Stimulated activated naive CD4-positive, alpha-beta T cell treated with Interleukin-2 at 50 U/mL for 16 hours (primary cell): ENCODE measurements around the gene NAPSA.

ENCODE experiments used
- DNase-seq: peaks from one replicate; lab custom pipeline; 2025; lab: John Stamatoyannopoulos, UW

NAPSA gene

DNA sequence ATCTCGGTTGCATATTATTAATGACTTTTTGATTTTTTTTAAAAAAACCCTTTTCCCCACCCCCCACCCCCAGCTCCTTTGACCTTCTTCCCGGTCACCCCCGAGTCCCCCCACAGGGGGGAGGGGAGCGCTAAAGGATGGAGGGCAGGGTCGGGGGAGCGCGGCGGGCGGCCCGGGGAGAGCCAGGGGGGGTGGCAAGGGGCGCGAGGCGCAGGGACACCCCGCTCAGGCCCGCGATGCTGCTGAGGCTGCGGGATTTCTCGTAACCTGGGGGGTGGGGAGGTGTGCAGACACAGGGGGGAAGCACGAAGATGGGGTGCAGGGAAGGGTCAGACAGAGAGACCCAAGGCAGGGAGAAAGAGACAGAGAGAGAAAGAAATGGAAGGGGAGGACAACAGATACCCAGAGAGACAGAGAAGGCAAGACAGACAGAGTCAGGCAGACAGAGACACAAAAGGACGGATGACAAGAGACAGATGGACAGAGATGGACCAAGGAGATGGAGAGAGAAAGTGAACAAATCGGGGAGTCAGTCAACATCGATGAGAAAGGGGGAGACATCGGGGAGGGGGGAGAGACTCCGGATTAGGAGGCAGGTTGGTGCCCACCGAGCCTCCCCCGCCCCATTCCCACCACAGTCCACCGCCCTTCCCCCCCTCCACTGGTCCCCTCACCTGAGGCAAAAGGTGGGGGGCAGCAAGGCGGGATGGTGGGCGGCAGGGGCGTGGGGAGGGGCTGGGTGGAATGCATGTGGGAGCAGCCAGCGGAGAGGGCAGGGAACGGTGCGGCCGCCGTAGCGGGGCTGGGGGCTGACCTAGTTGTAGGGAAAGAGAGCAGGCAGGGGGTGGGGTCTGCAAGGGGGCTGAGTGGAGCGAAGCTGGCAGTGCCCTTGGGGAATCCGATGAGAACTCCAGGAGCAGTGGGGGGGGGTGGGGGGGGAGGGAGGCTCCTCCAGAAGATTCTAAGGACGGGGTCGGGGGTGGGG, 50.4 kb downstream of the NAPSA start:
- DNase-seq = no peak

DNA sequence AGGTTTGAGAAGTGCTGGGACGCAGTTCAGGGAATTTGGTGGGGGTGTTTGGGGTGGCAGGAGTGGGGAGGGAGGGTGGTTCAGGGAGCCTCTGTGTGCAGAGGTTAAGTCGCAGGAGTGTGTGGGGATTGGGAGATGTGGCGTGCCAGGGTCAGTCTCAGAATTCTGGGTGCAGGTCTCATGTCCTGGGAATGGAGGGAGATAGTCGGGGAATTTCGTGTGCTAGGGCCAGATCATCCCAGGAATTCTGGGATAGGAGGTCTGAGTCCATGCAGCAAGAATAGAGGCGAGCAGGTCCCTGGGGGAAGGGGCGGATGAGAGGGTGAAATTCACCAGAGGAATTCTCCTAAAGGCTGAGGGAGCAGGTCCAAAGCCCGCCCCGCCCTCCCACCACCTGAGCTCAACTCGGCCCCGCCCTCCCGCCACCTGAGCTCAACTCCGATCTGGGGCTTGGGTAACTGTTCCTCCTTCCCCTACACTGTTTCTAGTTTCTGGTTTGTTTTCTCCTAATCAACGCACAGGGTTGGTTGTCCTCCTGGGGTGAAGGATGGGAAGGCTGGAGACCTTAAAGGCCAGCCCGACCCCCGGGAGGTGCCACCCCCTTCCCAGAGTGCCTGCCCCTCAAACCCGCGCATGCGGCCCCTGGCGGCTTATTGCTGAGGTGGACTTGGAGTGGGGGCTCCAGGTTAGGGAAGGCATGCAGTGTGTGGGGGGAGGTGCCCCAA, 51.5 kb downstream of the NAPSA start:
- DNase-seq = no peak

DNA sequence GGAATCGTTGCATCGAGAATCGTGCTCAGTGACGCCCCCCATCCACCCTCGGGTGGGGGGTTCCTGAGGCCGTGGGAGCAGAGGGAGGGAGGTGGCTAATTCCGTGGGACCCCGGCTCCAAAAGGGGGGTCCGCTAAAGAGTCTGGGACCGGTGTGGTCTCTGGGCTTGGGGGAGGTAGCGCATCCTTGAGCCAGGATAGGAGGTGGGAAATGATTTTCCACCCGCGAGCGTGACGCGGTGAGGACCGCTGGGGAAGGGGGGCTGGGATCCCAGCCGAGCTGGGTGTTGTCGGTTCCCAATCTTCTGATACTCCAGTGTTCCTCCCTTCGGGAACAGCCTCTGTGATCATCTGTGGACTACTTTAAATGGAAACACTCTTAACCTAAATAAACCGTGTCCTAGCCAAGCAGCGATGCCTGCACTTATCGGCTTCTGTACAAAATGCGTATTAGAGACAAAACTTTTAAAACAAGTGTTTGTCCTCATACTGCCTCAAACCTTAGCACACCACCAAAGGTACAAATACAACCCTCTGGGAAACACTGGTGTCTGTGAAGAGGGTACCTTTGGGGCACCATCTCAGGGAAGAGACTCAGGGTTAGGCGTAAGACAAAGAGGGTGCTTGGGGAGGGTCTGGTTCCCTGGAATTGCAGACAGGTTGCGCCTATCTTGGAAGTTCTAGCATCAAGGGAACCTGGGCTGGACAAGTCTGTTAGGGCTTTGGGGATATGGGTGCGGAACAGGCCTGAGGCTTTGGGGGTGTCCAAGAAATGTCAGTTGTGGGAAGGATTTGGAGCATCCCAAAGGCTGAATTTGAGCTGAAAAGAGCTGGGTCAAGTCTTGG, 52.2 kb downstream of the NAPSA start:
- DNase-seq = no peak

DNA sequence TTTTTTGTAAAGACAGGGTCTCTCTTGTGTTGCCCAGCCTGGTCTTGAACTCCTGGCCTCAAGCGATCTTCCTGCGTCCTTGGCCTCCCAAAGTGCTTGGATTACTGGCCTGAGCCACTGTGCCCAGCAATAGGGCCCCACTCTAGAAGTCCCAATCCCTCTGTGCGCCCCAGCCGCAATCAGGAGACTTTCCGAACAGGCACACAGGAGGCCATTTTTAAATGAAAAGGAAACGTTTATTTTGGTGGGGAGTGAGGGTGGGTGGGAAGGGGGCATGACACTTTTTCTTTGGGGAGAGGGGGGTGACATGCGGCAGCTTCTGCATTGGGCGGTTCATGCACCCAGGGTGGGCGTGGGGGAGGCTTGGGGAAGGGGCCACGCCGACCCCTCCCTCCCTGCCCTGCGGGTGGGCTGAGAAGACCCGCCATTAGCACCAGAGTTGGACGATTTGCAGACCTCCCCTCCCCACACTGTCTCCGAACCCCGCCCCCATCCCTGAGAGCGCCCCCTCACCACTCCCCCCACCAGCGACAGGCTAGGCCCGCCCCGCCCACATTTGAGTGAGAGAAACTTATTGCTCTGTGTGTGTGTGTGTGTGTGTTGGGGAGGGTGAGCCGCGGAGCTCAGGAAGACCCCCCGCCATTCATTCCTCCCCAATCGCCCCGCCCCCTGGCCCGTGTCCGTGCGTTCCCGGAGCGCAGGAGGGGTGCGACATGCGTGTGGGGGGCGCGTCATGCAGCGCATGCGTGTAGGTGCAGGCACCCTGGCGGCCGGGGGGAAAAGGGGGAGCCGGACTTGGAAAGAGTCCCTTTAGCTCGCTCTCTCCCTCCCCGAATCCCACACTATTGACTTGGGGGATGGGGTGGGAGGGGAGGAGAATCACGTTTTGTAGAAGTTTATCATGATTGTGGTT, 53.5 kb downstream of the NAPSA start:
- DNase-seq = no peak

DNA sequence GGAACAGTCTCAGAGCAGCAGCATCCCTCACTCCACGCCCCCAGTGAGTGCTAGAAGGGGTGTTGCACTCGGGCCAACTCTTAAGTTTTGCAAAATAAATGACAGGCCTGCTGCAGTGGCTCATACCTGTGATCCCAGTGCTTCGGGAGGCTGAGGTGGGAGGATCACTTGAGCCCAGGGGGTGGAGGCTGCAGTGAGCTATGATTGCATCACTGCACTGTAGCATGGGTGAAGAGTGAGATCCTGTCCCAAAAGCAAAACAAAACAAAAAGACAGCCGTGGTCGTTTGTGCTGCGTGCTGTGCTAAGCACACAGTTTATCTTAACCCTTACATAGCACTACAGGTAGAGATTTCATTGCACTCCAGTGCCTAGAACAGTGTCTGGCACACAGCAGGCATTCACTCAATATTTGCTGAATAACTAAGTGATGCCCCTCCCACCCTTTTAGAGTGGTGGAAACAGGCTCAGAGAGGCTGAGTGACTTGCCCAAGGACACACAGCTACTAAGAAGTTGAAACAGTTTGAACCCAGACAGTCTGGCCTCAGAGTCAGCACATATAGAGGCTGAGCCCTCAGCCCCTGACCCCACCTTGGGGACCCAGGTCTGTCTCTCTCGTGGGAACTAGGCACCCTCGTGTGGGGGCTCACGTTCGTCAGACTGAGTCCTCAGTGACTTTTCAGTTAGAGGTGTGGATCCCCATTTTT, 54.5 kb downstream of the NAPSA start:
- no peak for DNase-seq

DNA sequence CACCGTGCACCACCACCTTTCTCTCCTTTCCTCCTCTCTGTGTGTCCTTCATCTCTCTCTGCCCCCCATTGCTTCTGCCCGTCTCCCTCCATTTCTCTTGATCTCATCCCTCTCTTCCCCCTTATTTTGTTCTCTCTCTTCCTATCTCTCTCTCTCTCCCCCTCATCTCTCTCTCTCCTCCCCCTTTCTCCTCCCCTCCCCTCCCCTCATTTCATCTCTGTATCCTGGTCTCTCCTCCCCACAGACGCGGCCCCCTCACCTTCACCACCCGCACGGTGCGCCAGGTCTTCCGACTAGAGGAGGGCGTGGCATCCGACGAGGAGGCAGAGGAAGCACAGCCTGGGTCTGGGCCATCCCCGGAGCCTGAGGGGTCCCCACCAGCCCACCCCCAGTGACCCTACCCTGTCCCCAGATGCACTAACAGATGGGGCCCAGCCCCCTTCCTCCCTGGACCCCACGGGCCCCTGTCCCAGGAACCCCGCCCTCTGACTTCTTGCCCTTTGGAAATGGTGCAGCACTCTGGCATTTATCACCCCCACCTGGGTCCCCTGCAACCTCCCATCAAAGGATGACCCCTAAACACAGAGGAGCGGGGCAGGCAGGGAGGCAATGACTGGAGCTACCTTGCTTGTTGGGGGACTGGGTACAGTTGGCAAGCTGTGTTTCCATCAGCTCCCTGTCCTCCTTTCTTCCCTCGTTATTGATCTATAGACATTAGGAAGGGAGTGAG, 55.9 kb downstream of the NAPSA start:
- no peak for DNase-seq

DNA sequence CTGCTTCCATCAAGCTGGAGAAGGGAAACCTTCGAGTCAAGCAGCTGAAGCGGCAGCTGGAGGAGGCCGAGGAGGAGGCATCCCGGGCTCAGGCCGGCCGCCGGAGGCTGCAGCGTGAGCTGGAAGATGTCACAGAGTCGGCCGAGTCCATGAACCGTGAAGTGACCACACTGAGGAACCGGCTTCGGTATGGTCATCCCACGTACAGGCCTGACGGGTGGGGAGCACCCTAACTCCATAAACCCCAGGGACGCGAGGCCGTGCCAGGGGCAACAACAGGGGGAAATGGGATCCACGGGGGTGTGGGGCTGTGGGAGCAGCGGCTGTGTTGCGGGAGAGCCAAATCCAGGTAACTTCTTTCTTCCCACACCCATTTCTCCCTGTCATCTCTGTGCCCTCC, 56.4 kb downstream of the NAPSA start:
- DNase-seq = no peak
